Psoas muscle (tissue), 8 donors: ENCODE measurements around the gene ASB2. TPM values are rescaled to one million over a fixed set of nuclear protein-coding genes. Genes with fewer than 3 reads are reported as not detected.

Source experiments
- ATAC-seq, 4 donors: fragments of 200-7000 bp; cut with Tn5 transposase; one replicate each; pipeline ENCODE4 v1.9.1; 2020; ENCODE audit warnings: moderate library complexity in 3 of 4, mild to moderate bottlenecking in 2 of 4
- DNase-seq, 2 donors: peaks; one replicate each; pipeline ENCODE4 v3.0.0-alpha.2; 2020
- H3K27ac ChIP-seq: fragments of 200-600 bp; one replicate; pipeline ENCODE4 v1.8.0; 2022
- H3K27me3 ChIP-seq, 3 donors: fragments of 200-600 bp in 1 of 3; one replicate each; pipeline versions ENCODE4 v1.6.1 to v1.8.0; 2013 to 2022; ENCODE audit warnings: low read length in 2 of 3, mild to moderate bottlenecking in 2 of 3, moderate library complexity in 1 of 3; ENCODE audit not compliant: insufficient read depth in 3 of 3
- H3K36me3 ChIP-seq, 2 donors: fragments of 200-600 bp in 1 of 2; one replicate each; pipeline versions ENCODE4 v1.6.1 to v1.8.0; 2013 to 2022; ENCODE audit warnings: low read depth in 1 of 2, mild to moderate bottlenecking in 1 of 2, moderate library complexity in 1 of 2; ENCODE audit not compliant: insufficient read depth in 1 of 2
- H3K4me1 ChIP-seq: fragments of 200-600 bp; one replicate; pipeline ENCODE4 v1.8.0; 2022
- H3K4me3 ChIP-seq: fragments of 200-600 bp; one replicate; pipeline ENCODE4 v1.8.0; 2022; ENCODE audit warnings: mild to moderate bottlenecking
- H3K9me3 ChIP-seq: fragments of 200-600 bp; one replicate; pipeline ENCODE4 v1.8.0; 2022
- CTCF ChIP-seq: fragments of 200-600 bp; IDR thresholded peaks from one replicate; pipeline ENCODE4 v1.8.0; 2022; ENCODE audit warnings: antibody characterized with exemption
- WGBS, 3 donors: extraction: QIAGEN DNeasy Blood & Tissue Kit; methylation state at CpG; one replicate each; pipeline versions ENCODE4 v1.1.6 to v1.1.7; 2013; 5-methylcytosine and 5-hydroxymethylcytosine counted together
- intact Hi-C, 2 donors: fragments of 100-400 bp; cut with DNase I; formaldehyde crosslinking; loops; one replicate each; pipeline versions ENCODE4 v1.11.0 to v1.14.2; 2022
- polyA plus RNA-seq, 3 donors: library from polyadenylated mRNA; stranded (reverse); fragments of 200-250 nt; gene quantifications; one replicate each; pipeline ENCODE4 v1.2.3, GENCODE V29; 2013
- total RNA-seq, 4 donors: library from RNA; stranded (reverse); fragmentation: NEBNext Ultra II Directional in 2 of 4; extraction: Animal tissue kit (Norgen Biotek cat#: 25700) in 2 of 4; gene quantifications; one replicate each; pipeline versions ENCODE4 v1.2.1 to v1.2.4, GENCODE V29; 2021 to 2023
- donor health status: healthy with polysubstance abuse.
- donor health status: DM: no; HTN: no; CAD: no; lungs with moderate emphysema.
- donor health status: Bipolar disorder and iron deficiency.
- donor health status: healthy.
- donor health status: DM: yes; HTN: yes; CAD: no.
- donor health status: DM: no; HTN: no; CAD: no.
- donor health status: DM: no; HTN: no; CAD: no.
- donor health status: DM: yes; HTN: yes; CAD: no.

The ASB2 gene
- total and polyA plus RNA-seq, 7 donors = 41.2 to 460 (median 230) TPM

DNA sequence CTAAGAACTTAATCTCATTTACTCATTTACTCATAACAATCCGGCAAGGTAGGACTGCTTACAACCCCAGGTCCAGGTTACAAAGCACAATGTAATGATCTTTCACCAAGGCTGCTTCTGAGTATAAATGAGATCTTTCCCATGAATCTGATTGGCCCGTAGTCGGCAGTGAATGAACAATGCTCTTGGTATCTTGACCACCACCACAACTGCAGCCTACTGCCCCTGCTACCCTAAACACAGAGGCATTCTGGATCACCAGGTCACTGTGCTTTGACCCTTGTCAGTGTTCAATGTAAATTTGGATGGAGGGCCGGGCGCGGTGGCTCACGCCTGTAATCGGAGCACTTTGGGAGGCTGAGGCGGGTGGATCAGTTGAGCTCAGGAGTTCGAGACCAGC lies 33.3 kb downstream of the ASB2 start:
- intact Hi-C loops = loop anchor here in 1 of 2 donors (5.0 kb wide), 1 partner anchor 59 kb away; no protein-coding TSS in a partner anchor
- Histone ChIP-seq H3K27me3 (no peaks in the 10 kb centered on the region), H3K4me1 (peaks cover 93% of the 10 kb centered on the region), H3K4me3 (no peak overlapping the region), H3K36me3 (peaks cover 0 to 96% of the 10 kb centered on the region in 2 donors), H3K9me3 (no peaks in the 10 kb centered on the region), H3K27ac (peak overlapping the region; percentile 98)
- ATAC-seq = no peak
- no peak for DNase-seq
- 73 to 84% (median 76%) methylated on average over 10 of the region's 10 CpGs for WGBS, 3 donors
- no peak for TF ChIP-seq CTCF

DNA sequence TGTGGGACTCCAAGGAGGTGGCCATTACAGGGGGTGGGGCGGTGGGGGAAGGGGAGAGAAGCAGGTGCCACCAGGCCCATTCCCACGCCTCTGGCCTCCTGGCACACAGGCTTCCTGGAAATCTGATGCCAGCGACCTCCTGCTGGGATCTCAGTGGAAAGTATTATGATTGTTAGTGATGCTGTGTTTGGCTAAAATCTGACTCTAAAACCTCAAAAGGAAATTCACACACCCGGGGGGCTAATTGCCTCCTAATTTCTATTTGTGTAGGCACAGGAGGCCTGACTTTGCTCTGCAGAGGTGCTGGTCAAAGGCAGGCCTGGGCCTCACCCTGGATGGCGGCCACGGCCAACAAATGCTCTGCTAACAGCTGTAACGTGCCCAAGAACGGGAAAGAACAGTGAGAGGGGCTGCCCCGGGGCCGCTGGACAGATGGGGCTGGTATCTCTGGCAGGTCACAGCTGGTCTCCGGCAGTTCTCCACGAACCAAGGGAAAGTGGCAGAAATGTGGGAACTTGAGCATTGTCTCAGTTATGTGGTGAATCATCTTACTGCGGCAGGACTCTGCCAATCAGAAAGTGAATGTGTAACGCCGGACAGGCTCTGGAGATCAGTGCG lies 35.0 kb downstream of the ASB2 start:
- ATAC-seq = peak; percentile 9 to 20 (median 16)
- WGBS, 3 donors = 29 to 52% (median 30%) methylated on average over 16 of the region's 16 CpGs

GRCh38 chr14:93940437-93940836 lies 35.9 kb downstream of the ASB2 start:
- Histone ChIP-seq H3K4me1 (peaks cover 85% of the 10 kb centered on the region), H3K4me3 (no peak overlapping the region), H3K27ac (peak overlapping the region; percentile 98), H3K36me3 (peaks cover 3 to 95% of the 10 kb centered on the region in 2 donors), H3K27me3 (no peaks in the 10 kb centered on the region), H3K9me3 (no peaks in the 10 kb centered on the region)
- DNase-seq = peak in 1 of 2 donors; percentile 30
- no peak for ATAC-seq
- intact Hi-C loops = loop anchor here in 1 of 2 donors (5.0 kb wide), 1 partner anchor 62 kb away; no protein-coding TSS in a partner anchor
- no peak for TF ChIP-seq CTCF
- 46 to 88% (median 53%) methylated on average over 6 of the region's 6 CpGs for WGBS, 3 donors

More for the DNA sequence above, 35.0 kb downstream of the ASB2 start:
- no peak overlapping the region for H3K4me3 ChIP-seq
- peak overlapping the region; percentile 98 for H3K27ac ChIP-seq
- peak in 1 of 2 donors; percentile 66 for DNase-seq
- TF ChIP-seq CTCF = no peak
- H3K4me1 ChIP-seq = peaks cover 91% of the 10 kb centered on the region
- no peaks in the 10 kb centered on the region for H3K27me3 ChIP-seq
- H3K36me3 ChIP-seq = peaks cover 3 to 95% of the 10 kb centered on the region in 2 donors
- H3K9me3 ChIP-seq = no peaks in the 10 kb centered on the region
- intact Hi-C loops = loop anchor here in 1 of 2 donors (5.0 kb wide), 1 partner anchor 61 kb away; no protein-coding TSS in a partner anchor

DNA sequence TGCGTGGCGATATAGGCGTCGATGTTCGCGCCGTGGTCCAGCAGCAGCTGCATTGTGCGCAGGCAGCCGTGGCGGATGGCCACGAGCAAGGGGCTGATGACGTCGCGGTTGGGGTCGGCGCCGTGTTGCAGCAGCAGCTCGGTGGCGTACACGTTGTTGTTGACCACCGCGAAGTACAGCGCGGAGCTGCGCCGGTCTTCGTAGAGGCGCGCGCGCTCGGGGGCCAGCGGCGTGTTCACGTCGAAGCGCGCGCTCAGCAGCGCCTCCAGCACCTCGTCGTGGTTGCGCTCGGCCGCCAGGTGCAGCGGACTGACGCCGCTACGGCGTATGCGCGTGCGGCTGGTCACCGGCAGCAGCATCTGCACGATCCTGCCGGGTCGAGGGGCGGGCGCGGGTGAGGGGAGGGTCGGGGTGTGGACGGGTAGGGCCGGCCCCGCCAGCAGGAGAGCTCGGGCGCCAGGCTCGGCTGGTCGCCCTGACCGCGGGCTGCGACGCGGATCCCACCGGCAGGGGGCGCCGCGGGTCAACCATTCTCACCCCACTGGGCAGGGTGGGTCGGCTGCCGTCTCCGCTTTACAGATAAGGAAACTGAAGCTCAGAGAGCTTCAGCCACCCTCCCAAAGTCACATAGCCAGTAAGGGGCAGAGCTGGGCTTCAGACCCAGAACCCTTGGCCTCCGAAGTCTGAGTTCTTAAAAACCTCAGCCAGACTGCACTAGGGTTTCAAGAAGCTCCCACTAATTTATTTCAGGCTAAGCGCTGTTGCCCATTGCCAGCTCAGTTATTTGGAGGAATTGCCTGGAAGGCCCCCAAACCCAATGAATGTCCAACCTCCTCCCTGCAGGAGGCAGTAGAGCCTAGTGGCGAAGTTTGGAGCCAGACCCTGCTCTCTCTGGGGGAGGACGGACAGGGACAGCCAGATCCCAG lies 36.8 kb downstream of the ASB2 start:
- no peak overlapping the region for H3K4me3 ChIP-seq
- intact Hi-C loops = loop anchor here (5.0 to 10.0 kb wide), 3 partner anchors 63 to 205 kb away; no protein-coding TSS in a partner anchor
- peak; percentile 52 to 63 (median 56) for ATAC-seq
- H3K27ac ChIP-seq = peak overlapping the region; percentile 98
- no peaks in the 10 kb centered on the region for H3K9me3 ChIP-seq
- no peaks in the 10 kb centered on the region for H3K27me3 ChIP-seq
- 28 to 35% (median 35%) methylated on average over 80 to 84 of the region's 84 CpGs for WGBS, 3 donors
- DNase-seq = peak; percentile 82 to 92
- peak; percentile 87 for TF ChIP-seq CTCF
- H3K4me1 ChIP-seq = peaks cover 77% of the 10 kb centered on the region
- peaks cover 3 to 97% of the 10 kb centered on the region in 2 donors for H3K36me3 ChIP-seq
